Fibroblast of peridontal ligament (primary cell): ENCODE data around the gene MRAP.

Experiments
- DNase-seq: peaks from one replicate; pipeline ENCODE4 v3.0.0-alpha.2; 2010; ENCODE audit errors: extremely low read depth

MRAP gene

DNA sequence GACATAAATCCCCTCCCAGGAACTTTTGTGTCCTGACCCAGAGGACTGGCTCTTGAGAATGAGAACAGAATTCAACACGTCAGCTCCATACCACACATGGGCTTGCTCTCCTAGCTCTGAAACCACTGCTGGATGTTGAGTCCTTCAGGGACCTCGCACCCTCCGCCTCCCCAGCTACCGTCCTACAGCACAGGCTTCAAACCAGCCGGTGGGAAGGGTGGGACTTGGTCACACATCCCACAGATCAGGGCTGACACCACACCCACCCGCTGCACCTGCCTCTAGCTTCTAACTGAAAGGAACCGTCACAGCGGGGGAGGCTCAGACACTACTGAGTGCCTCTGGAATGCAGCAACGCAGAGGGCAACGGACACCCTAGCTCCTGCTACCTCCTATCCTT lies 24.0 kb downstream of the MRAP start:
- DNase-seq = no peak

DNA sequence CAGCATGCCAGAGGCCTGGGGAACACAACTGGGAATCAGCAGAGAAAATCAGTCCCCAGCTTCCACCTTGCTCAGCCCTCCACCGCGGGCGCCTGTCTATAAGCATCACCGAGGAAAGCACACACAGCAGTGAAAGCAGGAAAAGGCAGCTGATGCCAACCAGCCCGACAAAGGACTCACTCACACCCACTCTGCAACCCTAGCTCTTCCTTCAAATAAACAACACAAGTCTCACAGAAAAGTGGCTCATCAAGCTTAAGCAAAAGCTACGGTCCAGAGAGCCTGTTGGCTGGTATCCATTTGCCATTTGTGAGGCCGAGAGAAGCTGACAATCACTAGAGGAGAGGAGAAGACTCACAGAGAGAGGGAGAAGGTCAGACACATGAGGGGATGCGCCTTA lies 27.1 kb downstream of the MRAP start:
- peak; percentile 8 for DNase-seq

DNA sequence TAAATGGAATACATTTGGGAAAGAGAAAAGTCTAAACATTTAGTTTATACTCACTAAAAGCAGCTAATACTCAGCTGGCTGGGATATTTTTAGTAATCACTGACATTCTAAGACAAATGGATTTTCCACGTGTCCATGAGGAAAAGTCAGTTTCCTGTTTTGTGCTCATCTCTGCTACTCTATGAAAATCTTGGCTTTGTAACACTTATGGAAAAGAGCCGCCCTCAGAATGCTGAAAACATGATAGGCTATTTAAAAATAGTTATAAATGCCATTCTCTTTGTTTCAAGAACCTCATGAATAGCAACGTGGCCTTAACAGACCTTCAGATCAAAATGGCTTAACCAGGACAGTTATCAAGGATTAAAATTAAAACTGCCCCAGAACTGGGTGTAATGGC lies 29.9 kb downstream of the MRAP start:
- no peak for DNase-seq

DNA sequence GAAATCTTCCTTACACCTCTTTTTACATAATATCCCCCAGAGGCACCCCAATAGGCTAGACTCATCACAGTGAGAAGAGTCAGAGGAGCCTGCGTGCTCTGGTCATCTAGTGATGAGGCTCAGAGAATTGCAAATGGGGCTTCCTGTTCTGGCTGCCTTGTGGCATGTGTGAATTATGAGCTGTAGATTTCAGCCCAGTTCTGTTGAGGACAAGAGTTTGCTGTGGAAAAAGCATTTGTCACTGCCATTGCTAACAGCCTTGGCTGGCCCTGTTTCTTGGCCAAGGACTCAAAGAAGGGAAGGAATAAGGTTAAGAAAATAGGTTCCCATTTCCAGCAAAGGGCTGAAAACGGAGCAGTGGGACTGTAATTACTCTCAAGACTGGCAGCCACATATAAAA lies 30.7 kb downstream of the MRAP start:
- DNase-seq = no peak

DNA sequence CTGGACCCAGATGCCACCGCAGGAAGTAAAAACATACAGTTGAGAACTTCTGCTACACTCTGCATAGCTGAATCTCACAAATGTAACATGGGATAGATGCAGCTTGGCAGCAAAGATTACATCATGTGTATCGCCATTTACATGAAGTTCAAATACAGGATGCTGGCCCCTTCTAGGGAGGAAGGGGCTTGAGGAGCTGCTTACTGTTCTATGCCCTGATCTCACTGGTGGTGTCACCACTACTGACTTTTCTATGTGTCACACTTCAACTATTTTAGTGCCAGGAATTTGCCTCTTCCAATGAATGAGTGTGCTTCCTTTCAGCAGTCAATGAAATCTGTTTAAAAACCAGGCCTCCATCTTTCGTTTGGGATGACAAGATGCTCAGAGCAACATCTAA lies 31.1 kb downstream of the MRAP start:
- DNase-seq = no peak

DNA sequence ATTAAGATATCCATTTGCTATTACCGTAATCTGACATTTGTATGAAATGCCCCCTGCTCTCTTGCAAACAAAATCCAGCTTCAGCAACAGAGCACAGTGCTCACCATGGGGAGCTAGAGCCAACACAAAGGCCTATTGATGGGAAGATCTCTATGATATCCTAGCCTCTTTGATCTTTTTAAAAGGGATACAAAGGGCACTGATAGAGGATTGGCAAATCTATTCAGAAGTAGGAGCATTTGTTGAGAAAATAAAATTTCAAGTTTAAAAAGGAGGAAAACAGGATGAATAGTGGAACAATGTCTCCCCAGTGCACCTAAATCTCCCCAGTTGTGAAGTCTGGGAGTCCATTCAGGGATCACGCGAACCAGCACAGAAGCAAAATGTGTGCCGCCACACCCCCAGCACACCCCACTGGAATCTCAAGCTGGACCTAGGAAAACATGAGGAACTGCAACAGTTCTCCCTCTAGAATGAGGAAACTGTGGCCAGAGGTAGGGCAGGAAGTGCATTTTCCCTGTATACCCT lies 32.2 kb downstream of the MRAP start:
- DNase-seq = no peak

DNA sequence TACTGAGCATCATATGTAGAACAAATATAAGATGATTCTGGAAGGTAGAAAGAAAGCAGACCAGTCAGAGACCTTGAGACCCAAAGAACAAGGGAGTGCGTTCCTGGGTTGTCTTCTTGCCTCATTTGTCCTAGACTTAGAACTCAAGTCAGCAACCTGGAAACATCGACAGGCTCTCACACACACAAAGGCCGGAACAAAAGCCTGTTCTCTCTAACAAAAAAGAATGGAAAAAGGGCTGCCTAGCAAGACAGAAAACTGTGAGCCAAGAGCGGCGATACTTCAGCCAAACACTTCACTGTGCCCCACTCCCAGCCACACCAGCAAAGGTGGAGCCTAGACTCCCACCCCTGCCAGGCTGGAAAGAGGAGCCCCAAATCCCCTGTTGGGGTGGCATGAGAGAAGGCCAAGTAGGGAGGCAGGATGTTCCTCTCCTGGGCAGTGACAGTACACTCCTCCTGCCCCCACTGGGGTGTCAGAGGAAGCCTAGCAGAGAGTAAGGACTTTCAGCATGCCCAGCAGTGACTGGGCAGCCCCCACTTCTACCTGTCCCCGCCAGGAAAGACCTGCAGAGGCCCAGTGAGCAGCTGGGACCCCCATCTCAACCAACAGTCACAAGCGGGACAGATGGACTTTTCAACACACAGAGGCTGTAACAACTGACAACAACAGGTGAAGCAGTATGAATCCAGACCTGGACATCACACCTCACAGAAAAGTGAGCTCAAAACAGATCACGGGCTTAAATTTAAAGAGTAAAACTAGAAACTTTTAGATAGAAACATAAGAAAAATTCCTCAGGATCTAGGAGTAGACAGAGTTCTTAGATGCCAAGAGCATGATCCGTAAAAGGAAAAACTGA lies 33.0 kb downstream of the MRAP start:
- DNase-seq = no peak

DNA sequence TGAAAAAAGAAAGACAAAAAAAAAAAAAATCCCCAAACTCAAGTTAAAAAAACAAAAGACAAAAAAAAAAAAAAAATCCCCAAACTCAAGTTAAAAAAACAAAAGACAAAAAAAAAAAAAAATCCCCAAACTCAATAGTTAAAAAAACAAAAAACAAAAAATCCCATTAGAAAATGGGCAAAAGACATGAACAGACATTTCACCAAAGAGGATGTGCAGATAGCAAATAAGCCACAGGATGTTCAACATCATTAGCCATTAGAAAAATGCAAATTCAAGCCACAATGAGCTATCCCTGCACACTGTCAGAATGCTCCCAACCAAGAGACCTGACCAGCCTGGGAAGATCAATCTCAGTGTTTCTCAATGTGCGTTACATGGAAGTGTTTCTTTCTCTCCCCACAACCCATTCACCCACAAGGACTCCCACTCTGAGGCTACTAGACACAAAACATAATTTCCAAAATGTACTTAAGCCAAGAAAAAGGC lies 33.9 kb downstream of the MRAP start:
- DNase-seq = no peak

DNA sequence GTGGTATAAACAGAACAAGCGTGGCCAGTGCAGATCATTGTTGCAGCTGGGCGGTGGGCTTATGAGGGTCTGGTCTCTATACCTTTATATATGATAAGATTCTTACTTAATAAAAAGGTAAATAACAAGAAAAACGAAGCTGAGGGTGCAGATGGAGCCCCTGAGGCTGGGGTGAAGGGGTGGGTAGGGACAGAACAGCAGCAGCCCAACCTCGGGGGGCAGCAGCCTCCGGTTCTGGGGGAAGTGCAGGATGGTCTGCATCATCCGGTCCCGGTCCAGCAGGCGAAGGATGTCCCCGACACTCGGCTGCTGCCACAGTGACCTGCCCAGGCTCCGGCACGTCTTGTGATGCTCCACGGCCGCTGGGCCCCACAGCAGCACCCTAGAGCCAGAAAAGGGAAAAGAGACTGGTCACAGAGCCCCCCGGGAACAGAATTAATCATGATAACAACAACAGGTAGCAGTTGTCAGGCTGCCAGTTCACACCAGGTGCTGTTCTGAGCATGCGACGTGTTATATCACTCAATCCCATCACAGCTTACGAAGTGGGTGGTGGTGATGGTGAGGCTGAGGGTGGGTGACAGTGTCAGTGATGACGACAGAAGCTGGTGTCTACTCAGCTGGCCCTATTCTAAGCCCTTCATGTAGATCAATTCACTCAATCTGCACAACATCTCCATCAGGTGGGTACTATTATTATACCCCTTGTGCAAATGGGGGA lies 35.5 kb downstream of the MRAP start:
- no peak for DNase-seq

DNA sequence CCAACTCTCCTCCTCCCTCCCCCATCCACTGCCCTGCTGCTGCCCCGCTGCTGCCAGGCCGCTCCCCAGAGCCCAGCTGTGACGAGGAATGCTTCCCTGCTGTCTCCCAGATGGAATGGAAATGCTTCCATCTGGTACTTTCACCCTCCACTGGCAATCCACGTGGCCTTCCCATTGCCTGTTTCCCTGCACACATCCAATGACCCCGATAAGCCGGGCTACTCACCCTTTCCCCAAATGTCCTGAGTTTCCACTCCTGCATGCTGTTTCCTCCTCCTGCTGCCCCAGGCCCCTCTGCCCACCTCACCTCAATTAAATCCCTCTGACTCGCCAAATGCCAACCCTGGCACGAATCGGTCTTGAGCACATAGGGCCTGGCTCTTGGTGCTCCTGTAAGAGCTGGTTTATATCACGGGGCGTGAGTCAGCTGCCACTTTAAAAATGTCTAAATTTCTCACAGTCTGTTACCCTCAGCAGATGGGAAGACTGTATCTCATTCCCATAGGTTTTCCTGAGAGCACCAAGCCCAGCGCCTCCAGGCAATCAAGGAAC lies 36.4 kb downstream of the MRAP start:
- peak; percentile 66 for DNase-seq

DNA sequence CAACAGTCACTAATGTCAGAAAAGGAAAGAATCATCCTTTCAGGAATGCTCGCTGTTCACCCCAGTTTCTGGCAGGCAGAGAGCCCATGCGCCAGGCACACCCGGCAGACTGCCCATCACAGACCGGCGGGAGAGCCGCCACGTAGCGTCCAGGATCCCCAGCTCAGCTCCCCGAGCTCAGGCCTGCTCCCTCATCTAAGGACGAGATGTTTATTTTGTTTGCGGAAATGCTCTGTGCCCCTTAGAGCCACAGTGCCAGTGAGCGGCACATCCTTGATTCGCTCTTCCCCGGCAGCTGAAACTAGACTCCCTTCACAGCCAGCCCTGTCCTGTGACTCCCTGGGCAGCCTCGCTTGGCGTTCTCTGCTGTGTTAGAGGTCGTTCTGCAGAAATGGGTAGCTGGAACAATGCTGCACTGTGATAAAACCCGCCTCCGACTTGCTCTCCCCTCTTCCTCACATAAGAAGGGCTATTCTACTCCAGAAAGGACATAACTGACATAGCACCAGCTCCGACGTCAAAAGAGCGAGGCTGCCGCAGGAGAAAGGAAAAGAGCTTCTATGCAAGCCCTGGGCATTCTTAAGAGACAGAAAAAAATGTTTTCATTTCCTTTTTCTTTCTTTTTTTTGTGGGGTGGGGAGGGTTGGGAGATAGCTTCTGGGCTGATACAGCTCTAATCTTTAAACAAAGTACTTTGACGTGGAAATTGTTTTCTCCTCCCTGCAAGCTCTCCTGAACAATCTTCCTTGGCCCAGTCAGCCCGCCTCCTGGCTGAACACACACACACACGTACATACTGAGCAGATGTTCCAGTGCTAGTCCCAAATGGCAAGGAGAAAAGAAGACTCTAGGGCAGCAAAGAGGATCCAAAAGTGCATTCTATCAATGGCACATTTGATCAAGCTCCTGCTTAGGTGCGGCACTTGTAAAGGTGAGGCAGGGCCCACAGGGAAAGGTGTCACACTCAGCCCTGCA lies 37.2 kb downstream of the MRAP start:
- DNase-seq = peak; percentile 68

DNA sequence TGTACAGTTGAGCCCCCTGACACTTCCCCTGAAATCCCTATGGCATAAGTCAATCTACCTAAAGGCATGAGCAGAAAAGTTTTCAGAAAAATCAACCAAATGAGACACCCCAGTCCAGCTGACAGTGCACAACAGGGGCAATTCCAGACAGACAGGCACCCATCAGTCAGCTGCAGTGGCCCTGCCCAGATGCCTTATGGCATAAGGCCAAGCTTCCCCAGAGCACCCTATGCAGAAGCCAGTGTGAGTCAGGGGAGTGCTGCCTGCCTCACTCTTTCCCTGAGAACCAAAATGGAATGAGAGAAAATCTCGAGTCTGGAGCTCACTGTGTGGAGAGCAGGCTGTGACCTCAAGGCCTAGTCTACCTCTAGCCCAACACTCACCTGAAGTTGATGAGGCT lies 38.1 kb downstream of the MRAP start:
- DNase-seq = peak; percentile 48

DNA sequence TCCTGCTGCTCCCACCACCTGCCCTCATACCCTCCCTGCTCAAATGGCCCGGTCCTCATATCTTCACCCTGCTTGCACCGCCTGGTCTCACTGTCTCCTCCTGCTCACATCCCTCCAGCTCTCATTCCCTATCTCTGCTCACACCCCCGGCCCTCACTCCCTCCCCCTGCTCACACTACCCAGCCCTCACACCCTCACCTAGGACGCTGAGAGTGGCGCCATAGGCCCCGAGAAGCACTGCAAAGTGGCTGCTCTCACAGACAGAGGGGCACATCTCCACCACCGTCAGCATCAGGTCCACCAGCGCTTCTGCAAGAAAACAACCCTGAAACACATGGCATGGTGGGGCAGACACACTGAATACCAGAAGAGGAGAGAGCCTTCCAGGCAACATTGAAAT lies 38.6 kb downstream of the MRAP start:
- DNase-seq = no peak

DNA sequence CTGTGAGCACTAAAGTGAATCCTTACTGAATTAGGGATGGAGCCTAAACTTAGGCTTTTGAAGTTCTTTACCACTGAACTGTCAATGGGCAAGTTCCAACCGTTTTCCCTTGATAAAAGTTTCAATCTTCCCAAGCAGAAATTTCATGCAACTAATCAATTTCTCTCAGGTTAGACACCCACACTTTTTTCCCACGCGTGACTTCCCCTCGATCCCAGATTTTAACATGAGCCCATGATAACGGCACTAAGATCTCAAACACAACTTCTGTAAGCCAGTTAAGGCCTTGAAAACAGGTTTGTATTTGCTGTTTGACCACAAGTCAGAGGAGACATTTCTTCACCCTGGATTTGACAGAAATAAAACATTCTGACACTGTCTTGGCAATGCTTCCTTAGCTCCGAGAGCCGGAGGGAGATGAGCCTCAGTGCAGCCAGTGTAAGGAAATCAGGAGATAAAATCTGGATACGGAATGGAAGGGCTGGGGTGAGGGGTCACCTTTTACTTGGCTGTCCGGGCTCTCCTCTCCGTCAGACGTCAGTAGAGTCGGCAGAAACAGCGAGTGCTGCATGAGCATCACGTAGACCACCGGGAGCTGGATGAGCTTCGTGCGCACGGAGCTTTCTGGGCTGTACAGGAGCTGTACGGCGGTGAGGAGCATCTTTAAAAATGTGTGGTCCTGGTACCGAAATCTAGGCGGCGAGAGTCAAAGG lies 39.7 kb downstream of the MRAP start:
- DNase-seq = no peak

DNA sequence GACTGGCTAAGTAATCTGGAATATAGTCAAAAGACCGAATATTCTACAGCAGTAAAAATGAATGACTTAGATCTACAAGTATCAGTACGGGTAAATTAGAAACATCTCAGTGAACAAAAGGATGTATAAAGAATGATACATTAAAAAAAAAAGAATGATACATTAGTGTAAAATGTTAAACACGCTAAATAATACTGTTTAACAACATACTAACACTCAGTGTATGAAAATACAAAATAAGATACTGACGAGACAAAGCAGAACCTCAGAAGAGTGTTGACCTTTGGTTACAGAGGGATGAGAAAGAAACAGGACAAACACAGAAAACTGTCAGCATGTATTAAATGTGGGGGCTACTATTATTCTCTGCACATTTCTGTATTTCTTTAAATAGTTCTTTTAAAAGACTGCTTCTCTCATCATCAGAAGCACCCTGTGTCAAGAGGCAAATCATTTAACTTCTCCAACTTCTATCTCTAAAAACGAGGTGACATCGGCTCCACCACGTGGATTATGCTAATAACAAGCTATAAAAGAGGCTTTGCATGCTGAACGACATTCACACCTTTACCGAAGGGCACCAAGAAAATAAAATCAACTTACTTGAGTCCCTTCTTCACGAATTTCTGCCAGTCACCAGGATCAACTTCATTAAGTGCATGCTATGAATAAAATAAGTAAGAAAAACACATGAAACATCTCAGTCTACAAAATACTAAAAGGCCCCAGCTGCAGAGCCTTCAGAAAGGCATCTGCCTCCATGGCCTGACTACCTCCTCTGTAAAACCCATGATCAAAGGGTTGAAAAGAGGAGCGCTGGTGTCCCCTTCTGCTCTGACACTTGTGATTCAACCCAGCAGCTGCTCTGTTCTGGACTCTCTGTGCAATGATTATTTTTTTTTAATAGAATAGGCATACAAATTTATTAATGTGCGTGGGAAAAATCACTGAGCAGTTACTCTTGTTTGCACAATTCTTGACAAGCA lies 42.5 kb downstream of the MRAP start:
- no peak for DNase-seq

DNA sequence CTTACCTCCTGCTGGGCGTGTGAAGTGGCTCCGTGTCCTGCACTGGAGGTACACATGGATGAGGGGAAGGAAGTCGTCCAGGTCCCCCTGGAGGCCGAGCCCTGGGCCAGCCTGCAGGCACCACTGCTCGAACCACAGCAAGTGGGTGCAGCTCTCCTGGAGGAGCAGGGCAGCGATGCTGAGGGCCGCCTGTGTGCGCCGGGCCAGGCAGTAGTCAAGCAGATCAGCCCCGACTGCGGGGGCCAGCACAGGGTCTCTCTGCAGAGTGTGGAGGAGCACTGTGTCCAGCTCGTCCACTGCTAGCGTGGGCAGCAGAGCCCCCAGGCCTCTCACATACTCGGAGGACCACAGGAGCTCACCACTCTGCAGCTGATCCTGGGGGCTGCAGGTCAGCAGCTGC lies 48.3 kb downstream of the MRAP start:
- DNase-seq = no peak

DNA sequence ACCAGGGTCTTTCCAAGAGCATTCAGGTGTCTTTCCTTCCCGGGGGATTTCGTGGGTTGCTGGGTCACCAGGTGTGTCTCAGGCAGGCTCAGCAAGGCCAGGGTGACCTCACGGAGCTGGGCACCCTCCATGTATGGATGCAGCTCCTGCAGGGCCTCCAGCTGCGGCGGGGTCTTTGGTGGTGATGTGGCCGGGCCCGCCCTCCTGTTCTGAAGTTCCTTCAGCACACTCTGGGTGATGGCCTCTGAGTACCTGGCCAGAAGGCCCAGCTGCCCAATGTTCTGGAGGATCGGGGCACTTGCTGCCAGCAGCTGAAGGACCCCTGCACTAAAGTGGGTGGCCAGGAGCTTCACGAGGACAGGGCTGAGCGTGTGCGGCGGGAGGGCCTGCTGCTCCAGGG lies 48.7 kb downstream of the MRAP start:
- DNase-seq = no peak

DNA sequence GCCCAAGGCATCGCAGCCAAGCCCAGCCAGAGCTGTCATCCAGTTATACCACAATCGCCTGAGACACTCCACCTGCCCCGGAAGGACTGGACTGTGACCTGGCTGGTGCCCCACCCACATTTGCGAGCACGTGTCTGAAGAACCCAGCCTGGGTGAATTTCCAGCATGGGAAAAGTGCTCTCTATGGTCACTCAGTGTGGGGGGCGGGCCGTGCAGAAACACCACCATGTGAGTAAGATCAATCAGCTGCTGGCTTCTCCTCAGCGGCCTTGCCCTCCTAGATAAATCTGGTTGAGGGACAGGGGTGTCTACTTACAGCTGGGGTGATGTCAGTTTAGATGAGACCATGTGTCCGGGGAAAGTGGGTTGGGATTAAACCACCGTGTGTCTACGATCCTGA lies 49.3 kb downstream of the MRAP start:
- DNase-seq = no peak

DNA sequence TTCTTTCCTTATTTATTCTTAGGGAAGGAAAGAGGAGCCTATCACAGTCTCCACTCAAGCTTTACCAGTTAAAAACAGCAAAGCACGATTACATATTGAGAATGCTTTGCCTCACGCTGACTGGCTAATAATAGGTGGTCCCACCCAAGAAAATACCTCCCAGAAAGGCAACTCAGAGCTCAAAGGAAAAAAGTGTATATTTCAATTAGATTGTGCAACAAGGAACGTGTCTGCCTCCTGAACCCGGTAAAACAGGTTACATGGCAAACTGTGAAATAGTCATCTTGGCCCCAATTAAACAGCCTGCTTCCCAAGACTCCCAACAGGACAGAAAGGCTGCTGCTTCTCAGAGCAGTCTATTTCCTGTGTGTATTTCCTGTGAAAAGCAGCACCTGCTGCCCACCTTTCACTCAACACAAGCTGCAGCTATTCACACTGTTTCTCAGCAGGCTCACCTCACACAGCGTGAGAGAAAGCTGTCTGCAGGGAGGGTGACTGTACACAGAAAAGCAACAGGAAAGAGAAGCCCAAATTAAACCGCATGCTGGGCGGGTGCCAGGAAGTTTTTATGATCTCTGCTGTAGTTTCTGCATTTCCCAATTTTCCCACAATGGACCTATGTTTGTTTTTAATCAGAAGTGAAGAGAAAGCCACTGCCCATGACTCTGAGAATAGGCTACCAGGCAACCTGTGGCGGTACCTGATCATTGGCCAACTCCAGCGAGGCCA lies 50.1 kb downstream of the MRAP start:
- no peak for DNase-seq
